Nephron progenitor cell (in vitro differentiated cells): ENCODE measurements around the gene PTH2.
"Not testable (repeated sequence)": the region's sequence is repeated elsewhere in the genome, so short reads cannot be mapped to it uniquely, and the experiment has no call there.

Experiments
- DNase-seq: peaks from one replicate; pipeline ENCODE4 v3.0.0; 2021
- H3K27ac Mint-ChIP-seq: 2 replicates; pipeline ENCODE4 v1.8.0; 2021; ENCODE audit warnings: mild to moderate bottlenecking, moderate library complexity, mixed read lengths
- H3K27me3 Mint-ChIP-seq: 2 replicates; pipeline ENCODE4 v1.8.0; 2021; ENCODE audit warnings: mild to moderate bottlenecking, low read depth, mixed read lengths; ENCODE audit not compliant: poor library complexity
- H3K36me3 Mint-ChIP-seq: 2 replicates; pipeline ENCODE4 v1.8.0; 2021; ENCODE audit warnings: low read depth, mixed read lengths
- H3K4me1 Mint-ChIP-seq: 2 replicates; pipeline ENCODE4 v1.8.0; 2021; ENCODE audit warnings: mixed read lengths
- H3K4me3 Mint-ChIP-seq: 2 replicates; pipeline ENCODE4 v1.8.0; 2021; ENCODE audit warnings: mild to moderate bottlenecking, moderate library complexity, mixed read lengths
- H3K9me3 Mint-ChIP-seq: 2 replicates; pipeline ENCODE4 v1.8.0; 2021; ENCODE audit warnings: mild to moderate bottlenecking, moderate library complexity, mixed read lengths
- TF ChIP-seq, protein P1 (sequence below): fragments of 200-600 bp; sonication (generic); IDR thresholded peaks from 2 replicates; pipeline ENCODE4 v1.5.0; 2021; ENCODE audit warnings: antibody characterized with exemption

The PTH2 gene

DNA sequence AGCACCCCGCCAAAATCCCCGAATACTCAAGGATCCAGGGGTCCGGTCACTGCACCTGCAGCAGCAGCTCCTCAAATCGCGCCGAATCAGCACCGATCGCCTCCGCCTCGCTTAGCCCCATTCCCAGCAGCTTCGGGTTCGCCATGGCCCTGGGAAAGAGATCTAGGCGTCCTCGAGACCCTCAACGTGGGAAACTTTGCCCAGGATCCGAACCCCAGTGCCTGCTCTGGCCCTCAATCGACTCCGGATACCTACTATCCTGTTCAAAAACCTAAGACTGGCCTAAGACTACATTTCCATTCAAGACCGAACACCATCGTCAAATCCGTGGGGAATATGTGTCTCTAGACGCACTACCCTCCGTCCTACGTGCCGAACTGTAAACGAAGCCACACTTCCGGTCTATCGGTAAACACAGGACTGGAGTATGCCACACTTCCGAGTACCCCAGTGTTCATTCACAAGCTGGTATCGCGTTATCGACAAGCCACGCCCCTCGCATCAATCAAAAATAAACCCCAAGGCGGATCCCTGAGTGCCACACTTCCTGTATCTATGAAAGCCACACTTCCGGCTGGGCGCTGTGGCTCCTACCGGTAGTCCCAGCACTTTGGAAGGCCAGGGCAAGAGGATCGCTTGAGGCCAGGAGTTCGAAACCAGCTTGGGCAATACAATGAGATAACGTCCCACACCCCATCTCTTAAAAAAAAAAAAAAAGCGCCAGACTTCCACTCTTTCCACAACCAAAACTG lies 28.4 kb upstream of the PTH2 start, which contains the start of gene PIH1D1:
Gene PIH1D1, minus strand, starts transcription at position 385 of the 752 bp plus-strand sequence. Its CDS starts 240 bp downstream, at position 145.
- peaks cover 7% of the 10 kb centered on the region for H3K27me3 Mint-ChIP-seq
- H3K36me3 Mint-ChIP-seq, result peaks cover 45% of the 10 kb centered on the region
- H3K9me3 Mint-ChIP-seq, result no peaks in the 10 kb centered on the region
- H3K4me3 Mint-ChIP-seq, result peak within 1 kb of the TSS; percentile 96
- peaks cover 50% of the 10 kb centered on the region for H3K4me1 Mint-ChIP-seq
- TF ChIP-seq, protein P1, sequence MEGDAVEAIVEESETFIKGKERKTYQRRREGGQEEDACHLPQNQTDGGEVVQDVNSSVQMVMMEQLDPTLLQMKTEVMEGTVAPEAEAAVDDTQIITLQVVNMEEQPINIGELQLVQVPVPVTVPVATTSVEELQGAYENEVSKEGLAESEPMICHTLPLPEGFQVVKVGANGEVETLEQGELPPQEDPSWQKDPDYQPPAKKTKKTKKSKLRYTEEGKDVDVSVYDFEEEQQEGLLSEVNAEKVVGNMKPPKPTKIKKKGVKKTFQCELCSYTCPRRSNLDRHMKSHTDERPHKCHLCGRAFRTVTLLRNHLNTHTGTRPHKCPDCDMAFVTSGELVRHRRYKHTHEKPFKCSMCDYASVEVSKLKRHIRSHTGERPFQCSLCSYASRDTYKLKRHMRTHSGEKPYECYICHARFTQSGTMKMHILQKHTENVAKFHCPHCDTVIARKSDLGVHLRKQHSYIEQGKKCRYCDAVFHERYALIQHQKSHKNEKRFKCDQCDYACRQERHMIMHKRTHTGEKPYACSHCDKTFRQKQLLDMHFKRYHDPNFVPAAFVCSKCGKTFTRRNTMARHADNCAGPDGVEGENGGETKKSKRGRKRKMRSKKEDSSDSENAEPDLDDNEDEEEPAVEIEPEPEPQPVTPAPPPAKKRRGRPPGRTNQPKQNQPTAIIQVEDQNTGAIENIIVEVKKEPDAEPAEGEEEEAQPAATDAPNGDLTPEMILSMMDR, result no peak
- H3K27ac Mint-ChIP-seq, result peak within 1 kb of the TSS; percentile 95
- DNase-seq, result peak; percentile 92

DNA sequence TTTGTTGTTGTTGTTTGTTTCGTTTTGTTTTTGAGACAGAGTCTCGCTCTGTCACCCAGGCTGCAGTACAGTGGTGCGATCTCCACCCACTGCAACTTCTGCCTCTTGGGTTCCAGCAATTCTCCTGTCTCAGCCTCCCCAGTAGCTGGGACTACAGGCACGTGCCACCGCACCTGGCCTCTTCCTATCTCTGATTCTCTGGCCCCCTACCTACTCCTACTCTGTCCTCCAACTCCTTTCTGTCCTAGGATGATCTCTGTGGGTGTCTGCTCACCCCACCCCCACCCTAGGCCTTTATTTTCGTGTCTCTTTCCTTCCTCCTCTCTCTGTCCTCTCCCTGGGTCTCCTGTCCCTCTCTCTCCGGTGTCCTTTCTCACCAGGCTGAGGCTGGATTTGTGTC lies 27.2 kb upstream of the PTH2 start:
- Mint-ChIP-seq H3K36me3 (peaks cover 45% of the 10 kb centered on the region), H3K27ac (no peak overlapping the region), H3K9me3 (no peaks in the 10 kb centered on the region), H3K4me1 (peaks cover 50% of the 10 kb centered on the region), H3K4me3 (peak overlapping the region; percentile 96), H3K27me3 (peaks cover 7% of the 10 kb centered on the region)
- no peak for DNase-seq
- TF ChIP-seq, protein P1, result no peak

DNA sequence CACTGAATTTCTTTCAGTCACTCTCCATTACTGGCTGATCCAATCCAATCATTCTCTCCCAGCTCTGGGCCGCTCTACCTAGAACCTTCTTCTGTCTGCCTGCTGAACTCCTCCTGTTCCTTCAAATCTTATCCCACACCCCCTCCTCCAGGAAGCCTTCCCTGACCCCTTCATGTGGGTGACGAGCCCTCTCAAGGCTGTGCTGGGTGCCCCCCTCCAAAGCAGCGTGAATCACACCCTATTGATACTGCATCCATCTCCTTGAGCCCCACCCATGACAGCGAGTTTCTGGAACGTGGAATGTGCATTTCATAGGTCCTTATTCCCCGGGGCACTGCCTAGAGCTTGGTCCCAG lies 25.2 kb upstream of the PTH2 start:
- Mint-ChIP-seq H3K27ac (peak overlapping the region; percentile 76), H3K4me1 (peaks cover 39% of the 10 kb centered on the region), H3K27me3 (peaks cover 4% of the 10 kb centered on the region), H3K36me3 (peaks cover 45% of the 10 kb centered on the region), H3K4me3 (peak overlapping the region; percentile 76), H3K9me3 (no peaks in the 10 kb centered on the region)
- no peak for DNase-seq
- TF ChIP-seq, protein P1, result no peak

- TF ChIP-seq, protein P1, result no peak
- peaks cover 45% of the 10 kb centered on the region for H3K36me3 Mint-ChIP-seq
- H3K4me3 Mint-ChIP-seq, result no peak overlapping the region
- H3K4me1 Mint-ChIP-seq, result peaks cover 39% of the 10 kb centered on the region
- H3K27ac Mint-ChIP-seq, result no peak overlapping the region
- no peaks in the 10 kb centered on the region for H3K9me3 Mint-ChIP-seq
- DNase-seq, result peak; percentile 51
- H3K27me3 Mint-ChIP-seq, result peaks cover 3% of the 10 kb centered on the region
These were observed 24.5 kb upstream of the PTH2 start for GRCh38 chr19:49447485-49448431.

- H3K4me3 Mint-ChIP-seq, result no peak overlapping the region
- peaks cover 19% of the 10 kb centered on the region for H3K27me3 Mint-ChIP-seq
- peaks cover 41% of the 10 kb centered on the region for H3K36me3 Mint-ChIP-seq
- H3K27ac Mint-ChIP-seq, result peak overlapping the region; percentile 87
- TF ChIP-seq, protein P1, result no peak
- DNase-seq, result no peak
- peaks cover 43% of the 10 kb centered on the region for H3K4me1 Mint-ChIP-seq
- no peaks in the 10 kb centered on the region for H3K9me3 Mint-ChIP-seq
These were observed 22.8 kb upstream of the PTH2 start for GRCh38 chr19:49445997-49446396.

DNA sequence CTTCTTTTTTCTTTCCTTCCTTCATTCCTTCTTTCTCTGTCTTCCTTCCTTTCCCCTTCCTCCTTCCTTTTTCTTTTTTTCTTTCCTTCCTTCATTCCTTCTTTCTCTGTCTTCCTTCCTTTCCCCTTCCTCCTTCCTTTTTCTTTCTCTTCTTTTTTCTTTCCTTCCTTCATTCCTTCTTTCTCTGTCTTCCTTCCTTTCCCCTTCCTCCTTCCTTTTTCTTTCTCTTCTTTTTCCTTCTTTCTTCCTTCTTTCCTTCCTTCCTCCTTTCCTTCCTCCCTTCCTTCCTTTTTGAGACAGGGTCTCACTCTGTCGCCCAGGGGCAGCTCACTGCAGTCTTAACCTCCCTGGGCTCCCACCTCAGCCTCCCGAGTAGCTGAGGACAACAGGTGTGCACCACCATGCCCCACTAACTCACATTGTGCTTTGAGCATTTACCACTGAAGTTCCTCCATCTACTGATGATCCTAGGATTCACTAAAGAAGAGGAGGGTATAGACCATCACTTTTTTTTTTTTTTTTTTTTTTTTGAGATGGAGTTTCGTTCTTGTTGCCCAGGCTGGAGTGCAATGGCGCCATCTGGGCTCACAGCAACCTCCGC lies 21.0 kb upstream of the PTH2 start:
- H3K9me3 Mint-ChIP-seq, H3K27ac Mint-ChIP-seq, DNase-seq: not testable (repeated sequence)
- H3K4me3 Mint-ChIP-seq, result peak overlapping the region; percentile 82
- peaks cover 25% of the 10 kb centered on the region for H3K36me3 Mint-ChIP-seq
- H3K27me3 Mint-ChIP-seq, result peaks cover 37% of the 10 kb centered on the region
- peaks cover 43% of the 10 kb centered on the region for H3K4me1 Mint-ChIP-seq
